ENCODE results near the gene NPHP4.
"Not testable (repeated sequence)": the region's sequence is repeated elsewhere in the genome, so short reads cannot be mapped to it uniquely, and the experiment has no call there.

The NPHP4 gene

DNA sequence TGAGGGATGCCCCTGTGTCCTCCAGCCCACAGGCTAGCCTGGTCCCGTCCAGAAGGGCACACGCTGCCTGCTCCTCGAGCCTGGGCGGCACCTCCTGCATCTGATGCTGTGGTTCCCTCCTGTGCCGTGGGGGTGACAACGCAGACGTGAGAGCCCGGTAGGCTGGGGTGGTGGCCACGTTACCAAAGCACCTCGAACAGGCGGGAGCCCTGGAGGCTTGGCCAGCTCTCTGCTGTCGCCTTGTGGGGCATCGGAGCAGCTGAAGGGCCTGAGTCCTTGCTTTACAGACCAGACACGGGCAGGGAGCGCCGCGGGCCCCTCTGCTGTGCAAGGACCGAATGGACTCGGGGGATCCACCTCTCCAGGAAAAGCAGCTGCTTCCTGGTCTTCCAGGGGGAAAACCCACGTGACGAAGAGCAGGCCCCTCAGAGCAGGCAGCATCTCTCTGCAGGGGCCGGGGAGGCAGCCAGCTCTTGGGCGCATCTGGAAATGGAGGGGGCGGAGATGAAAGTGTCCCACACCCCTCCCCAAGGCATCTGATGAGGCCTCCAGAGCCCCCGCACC is 133.3 kb downstream of the NPHP4 start:
- DNase-seq (ENCODE audit: low read depth in 2 of 2, low spot score in 1 of 2): no peak

- DNase-seq (ENCODE audit: low read depth in 2 of 2, low spot score in 1 of 2): no peak
These were observed 134.0 kb downstream of the NPHP4 start for GRCh38 chr1:5858246-5858645.

DNA sequence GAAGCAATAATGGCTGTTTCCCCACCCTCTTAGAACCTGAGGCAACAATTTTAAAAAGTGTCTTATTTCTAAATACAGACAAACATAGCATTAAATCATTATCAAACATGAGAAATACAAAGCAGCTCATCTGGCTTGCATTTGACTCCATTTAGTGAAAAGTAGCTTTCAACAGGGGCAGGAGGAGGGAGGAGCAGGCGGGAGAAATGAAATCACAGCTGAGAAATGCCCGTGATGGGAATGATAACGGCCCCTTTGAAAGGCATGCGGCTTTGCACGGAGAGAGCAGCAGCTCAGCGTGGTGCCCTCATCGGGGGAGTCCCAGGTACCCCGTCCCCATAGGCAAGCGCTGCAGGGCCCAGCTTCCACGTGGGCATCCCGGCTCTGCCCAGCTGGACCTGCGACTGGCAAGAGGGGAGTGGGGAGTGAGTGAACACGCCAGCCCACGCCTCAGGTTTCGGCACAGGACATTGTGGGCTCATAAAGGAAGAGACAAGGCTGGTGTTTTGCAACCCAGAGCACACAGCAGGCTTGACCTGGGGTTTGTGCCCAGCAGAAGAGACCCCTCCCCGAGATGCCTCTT is 134.6 kb downstream of the NPHP4 start:
- no peak for DNase-seq (ENCODE audit: low read depth in 2 of 2, low spot score in 1 of 2)

- no peak for DNase-seq (ENCODE audit: low read depth in 2 of 2, low spot score in 1 of 2)
These were observed 135.2 kb downstream of the NPHP4 start for GRCh38 chr1:5857011-5857410.

DNA sequence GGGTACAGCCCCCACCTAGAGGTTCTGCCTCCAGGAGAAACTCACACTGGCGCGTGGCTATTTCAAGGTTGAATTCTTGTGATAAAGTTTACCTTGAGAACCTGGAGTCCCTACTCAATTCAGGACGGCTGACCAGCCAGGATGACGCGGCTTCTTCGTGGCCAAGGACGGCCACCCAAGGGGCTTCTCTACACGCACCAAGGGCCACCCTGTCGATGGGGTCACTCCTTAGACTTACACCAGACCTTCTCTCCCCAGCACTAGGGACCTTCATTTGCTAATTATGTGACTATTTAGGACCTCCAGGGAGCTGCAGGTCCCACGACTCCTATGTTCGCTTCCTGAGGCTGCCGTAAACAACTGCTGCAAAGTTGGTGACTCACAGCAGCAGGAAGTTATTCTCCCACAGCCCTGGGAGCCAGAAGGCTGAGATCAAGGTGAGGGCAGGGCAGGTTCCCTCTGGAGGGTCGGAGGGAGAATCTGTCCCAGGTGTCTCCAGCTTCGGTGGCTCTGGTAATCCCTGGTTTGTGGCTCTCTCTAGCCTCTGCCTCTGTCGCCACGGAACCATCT is 135.9 kb downstream of the NPHP4 start:
- DNase-seq (ENCODE audit: low read depth in 2 of 2, low spot score in 1 of 2): no peak

- DNase-seq (ENCODE audit: low read depth in 2 of 2, low spot score in 1 of 2): no peak
These were observed 136.9 kb downstream of the NPHP4 start for GRCh38 chr1:5855196-5855897.

- no peak for DNase-seq (ENCODE audit: low read depth in 2 of 2, low spot score in 1 of 2)
These were observed 137.5 kb downstream of the NPHP4 start for GRCh38 chr1:5854754-5855153.

DNA sequence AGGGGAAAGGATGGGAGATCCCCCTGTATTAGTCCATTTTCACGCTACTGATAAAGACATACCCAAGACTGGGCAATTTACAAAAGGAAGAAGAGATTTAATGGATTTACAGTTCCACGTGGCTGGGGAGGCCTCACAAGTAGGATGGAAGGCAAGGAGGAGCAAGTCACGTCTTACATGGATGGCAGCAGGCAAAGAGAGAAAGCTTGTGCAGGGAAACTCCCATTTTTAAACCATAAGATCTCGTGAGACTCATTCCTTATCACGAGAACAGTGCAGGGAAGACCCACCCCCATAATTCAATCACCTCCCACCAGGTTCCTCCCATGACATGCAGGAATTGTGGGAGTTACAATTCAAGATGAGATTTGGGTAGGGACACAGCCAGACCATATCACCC is 138.4 kb downstream of the NPHP4 start:
- not testable (repeated sequence) for DNase-seq (ENCODE audit: low read depth in 2 of 2, low spot score in 1 of 2)

DNA sequence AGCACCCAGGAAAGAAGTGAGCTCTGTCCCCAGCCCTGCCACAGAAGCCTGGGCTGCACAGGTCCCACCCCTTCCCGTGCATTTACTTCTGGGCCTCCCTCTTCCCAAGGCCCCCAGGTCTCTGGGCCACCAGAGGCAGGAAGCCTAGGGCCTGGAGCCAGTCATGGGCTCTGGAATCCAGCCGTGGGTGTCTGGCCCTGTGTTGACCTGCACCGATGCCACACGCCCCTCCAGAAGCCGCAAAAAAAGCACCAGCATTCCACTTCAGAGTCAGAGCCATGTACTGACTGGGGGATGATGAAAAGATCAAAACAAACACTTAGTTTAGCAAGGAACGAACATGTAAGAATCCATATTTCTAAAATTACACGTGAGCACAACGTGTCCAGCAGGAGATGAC is 141.7 kb downstream of the NPHP4 start:
- DNase-seq (ENCODE audit: low read depth in 2 of 2, low spot score in 1 of 2): no peak

GRCh38 chr1:5849550-5849949 is 142.7 kb downstream of the NPHP4 start:
- DNase-seq (ENCODE audit: low read depth in 2 of 2, low spot score in 1 of 2): no peak

DNA sequence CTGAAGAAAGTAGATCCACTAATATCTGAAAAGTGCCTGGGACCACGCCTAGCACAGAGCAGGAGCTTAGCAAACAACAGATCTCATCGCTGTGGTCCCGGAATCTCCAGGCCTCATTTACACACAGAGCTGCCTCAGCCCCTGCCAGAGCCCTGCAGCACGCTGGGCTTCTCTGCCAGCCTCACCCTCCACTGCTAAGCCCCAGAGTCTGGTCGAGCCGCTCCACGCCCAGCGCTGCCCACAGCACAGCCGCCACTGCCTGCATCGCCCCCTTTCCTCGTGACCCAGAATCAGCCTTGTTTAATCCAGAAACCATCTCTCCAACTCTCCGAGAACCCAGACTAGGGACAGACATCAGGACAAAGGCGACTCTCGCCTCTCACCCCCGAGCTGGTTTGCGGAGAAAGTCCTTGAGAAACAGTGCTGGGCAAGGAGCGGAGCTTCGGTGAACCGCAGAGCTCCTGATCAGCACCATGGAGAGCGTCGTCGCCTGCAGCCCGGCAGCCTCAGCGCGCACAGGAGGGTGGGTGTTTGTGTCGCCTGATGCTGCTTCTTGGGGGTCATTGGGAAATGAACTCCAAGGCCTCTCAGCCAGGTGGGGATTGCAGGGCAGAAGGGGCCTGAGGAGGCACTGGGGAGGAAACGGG is 145.1 kb downstream of the NPHP4 start:
- no peak for DNase-seq (ENCODE audit: low read depth in 2 of 2, low spot score in 1 of 2)

GRCh38 chr1:5845376-5845775 is 146.8 kb downstream of the NPHP4 start:
- DNase-seq (ENCODE audit: low read depth in 2 of 2, low spot score in 1 of 2): no peak

- DNase-seq (ENCODE audit: low read depth in 2 of 2, low spot score in 1 of 2): no peak
These were observed 147.8 kb downstream of the NPHP4 start for GRCh38 chr1:5844442-5844841.

GRCh38 chr1:5843521-5844096 is 148.6 kb downstream of the NPHP4 start:
- DNase-seq (ENCODE audit: low read depth in 2 of 2, low spot score in 1 of 2): no peak

GRCh38 chr1:5842679-5843078 is 149.5 kb downstream of the NPHP4 start:
- DNase-seq (ENCODE audit: low read depth in 2 of 2, low spot score in 1 of 2): no peak

DNA sequence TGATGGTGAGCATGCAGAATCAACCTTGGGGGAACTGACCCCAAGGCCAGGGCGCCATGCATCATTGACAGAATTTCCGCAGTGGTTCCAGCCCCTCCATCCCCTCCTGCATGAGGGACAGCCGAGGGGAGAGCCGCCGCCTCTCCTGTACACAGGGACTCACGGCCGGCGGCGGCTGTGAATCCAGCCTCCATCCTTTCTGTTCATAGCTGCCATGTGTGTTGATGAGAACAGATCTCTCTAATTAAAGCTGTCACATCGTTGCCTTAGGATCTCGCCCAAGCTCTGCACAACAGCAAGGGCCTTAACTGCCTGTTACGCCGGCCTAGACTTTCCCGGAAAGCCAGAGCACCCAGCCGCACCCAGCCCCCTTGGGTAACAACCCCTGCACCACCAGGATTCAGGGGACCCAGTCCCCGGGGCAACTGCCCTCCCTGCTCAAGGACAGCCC is 151.6 kb downstream of the NPHP4 start:
- no peak for DNase-seq (ENCODE audit: low read depth in 2 of 2, low spot score in 1 of 2)

DNA sequence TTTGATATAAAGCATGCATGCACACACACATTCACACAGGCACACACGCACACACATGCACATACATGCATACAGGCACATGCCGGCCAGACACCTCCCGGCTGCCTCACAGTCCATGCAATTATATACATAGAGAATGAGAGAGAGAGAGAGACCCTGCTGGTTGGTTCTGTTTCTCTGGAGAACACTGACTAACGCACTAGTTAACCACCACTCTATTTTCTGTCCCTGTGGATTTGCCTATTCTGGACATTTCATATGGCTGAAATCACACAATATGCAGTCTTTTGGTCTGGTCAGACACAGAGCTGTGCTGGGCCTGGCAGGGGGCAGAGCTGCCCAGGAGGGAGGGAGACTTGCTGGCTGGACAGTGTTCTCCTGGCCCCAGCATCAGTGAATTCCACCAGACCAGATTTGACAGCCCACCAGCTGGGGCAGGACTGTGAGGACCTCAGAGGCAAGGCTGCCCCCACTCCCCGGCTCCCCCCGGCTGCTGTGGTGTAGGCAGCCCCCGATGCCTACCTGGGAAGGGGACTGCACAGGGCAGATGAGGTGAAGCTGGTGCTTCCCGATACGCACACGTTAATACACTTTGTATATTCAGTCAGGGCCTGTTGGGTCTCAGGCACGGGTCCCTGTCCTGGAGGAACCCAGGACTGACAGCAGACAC is 152.2 kb downstream of the NPHP4 start:
- DNase-seq (ENCODE audit: low read depth in 2 of 2, low spot score in 1 of 2): no peak

DNA sequence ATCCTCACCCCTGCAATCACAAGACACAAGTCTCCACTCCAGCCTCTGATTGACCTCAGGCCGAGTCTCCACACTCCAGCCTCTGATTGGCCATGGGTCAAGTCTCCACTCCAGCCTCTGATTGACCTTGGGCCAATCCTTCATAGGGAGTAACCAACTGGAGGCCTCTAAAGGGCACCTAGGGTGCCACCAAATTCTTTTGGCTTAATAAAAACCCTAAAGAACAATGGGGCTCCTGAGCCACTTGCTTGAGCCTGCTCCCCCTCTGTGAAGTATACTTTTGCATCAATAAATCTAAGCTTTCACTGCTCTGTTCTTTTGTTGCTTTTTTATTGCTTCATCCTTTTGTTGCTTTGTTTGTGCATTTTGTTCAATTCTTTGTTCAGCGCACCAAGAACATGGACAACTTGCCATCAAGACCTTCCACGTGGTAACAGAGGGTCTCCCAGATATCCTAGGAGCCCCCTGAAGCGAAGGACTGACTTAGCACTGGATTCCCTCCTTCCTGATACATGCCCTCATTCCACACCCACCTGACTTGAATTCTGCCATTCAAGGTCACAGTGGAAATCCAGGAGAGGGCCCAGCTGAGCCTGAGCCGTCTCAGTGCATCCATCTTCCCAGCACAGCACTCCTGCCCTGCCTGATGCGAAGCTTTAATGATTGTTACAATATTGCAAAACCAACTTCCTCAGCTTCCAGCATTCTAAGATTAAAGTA is 152.9 kb downstream of the NPHP4 start:
- DNase-seq (ENCODE audit: low read depth in 2 of 2, low spot score in 1 of 2): no peak

DNA sequence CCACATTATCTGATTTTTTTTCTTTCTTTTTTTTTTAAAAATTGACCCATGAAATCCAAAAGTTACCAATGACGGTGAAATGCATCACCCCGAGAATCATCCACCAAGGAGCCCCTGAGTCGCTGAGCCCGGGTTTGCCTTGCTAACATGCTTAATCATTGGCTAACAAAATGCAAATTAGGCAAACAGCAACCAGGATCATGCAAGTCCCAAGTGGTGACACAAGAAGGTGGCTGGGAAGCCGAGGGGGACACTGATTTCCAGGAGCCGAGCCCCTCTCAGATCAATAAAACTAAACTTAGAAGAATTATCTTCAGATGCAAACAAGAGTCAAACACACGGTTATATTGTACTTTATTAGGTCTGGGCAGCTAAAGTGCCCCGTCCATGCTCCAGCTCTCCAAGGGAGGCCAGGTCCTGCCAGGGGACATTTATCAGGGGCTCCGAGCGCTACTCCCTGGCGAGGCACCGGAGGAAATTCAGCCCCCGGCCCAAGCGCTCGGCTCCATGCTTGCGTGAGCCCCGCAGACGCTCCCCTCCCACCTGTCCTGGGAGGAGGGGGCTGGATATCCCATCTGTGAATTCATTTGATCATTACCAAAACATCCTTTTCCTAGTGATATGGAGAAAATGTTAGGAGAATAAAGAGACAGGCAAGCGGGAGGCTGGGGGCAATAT is 154.1 kb downstream of the NPHP4 start:
- no peak for DNase-seq (ENCODE audit: low read depth in 2 of 2, low spot score in 1 of 2)

All from stimulated activated CD8-positive, alpha-beta memory T cell treated with anti-CD3 and anti-CD28 coated beads, Interleukin-4, amount 100 ng/mL, for 1 hour (primary cell).